Fibroblast of villous mesenchyme (primary cell): ENCODE measurements around the gene ARHGEF5. TPM values are rescaled to one million over a fixed set of nuclear protein-coding genes. Genes with fewer than 3 reads are reported as not detected.
A peak's percentile ranks its signal among the peaks of the same experiment; 100 is the strongest.
"Not testable (repeated sequence)": the region's sequence is repeated elsewhere in the genome, so short reads cannot be mapped to it uniquely, and the experiment has no call there.

Experiments
- DNase-seq: peaks from one replicate; pipeline ENCODE4 v3.0.0-alpha.2; 2010; ENCODE audit warnings: low read depth
- H3K4me3 ChIP-seq: 2 replicates; pipeline ENCODE4 v1.5.1; 2011; ENCODE audit warnings: low read depth, mild to moderate bottlenecking, low read length
- CTCF ChIP-seq: IDR thresholded peaks from 2 replicates; pipeline ENCODE4 v1.5.1; 2012; ENCODE audit warnings: low read depth, mild to moderate bottlenecking, low read length; ENCODE audit not compliant: insufficient read depth
- total RNA-seq: library from RNA; depleted of rRNA; stranded (reverse); fragments of >200 nt; gene quantifications from 2 replicates; pipeline ENCODE4 v1.2.3, GENCODE V29; 2012

The ARHGEF5 gene
- total RNA-seq, 1 donor = 3.9 TPM

- H3K4me3 ChIP-seq = not testable (repeated sequence)
Measured at GRCh38 chr7:144369221-144369620, 14.0 kb downstream of the ARHGEF5 start.

GRCh38 chr7:144378651-144379050, 23.4 kb downstream of the ARHGEF5 start:
- no peak for DNase-seq
- TF ChIP-seq CTCF = no peak
- no peak overlapping the region for H3K4me3 ChIP-seq

More at GRCh38 chr7:144369221-144369620, 14.0 kb downstream of the ARHGEF5 start:
- DNase-seq = not testable (repeated sequence)

GRCh38 chr7:144379776-144380384, 24.7 kb downstream of the ARHGEF5 start:
- no peak for DNase-seq
- no peak for TF ChIP-seq CTCF
- H3K4me3 ChIP-seq = no peak overlapping the region

GRCh38 chr7:144384071-144384470, 28.9 kb downstream of the ARHGEF5 start:
- TF ChIP-seq CTCF = no peak
- H3K4me3 ChIP-seq = no peak overlapping the region
- peak; percentile 30 for DNase-seq

- H3K4me3 ChIP-seq = no peak overlapping the region
- TF ChIP-seq CTCF = no peak
- DNase-seq = peak; percentile 16
Measured at GRCh38 chr7:144384555-144385245, 29.5 kb downstream of the ARHGEF5 start.

GRCh38 chr7:144386741-144387140, 31.5 kb downstream of the ARHGEF5 start:
- no peak overlapping the region for H3K4me3 ChIP-seq
- DNase-seq = peak; percentile 11
- no peak for TF ChIP-seq CTCF

GRCh38 chr7:144388950-144389349, 33.7 kb downstream of the ARHGEF5 start:
- no peak overlapping the region for H3K4me3 ChIP-seq
- no peak for TF ChIP-seq CTCF
- no peak for DNase-seq
